Esophagus squamous epithelium (tissue), 5 donors: ENCODE results near the gene FOXD4. TPM values are rescaled to one million over a fixed set of nuclear protein-coding genes. Genes with fewer than 3 reads are reported as not detected.
"Not testable (repeated sequence)": the region's sequence is repeated elsewhere in the genome, so short reads cannot be mapped to it uniquely, and the experiment has no call there.

Experiments
- DNase-seq: peaks from one replicate; lab custom pipeline; 2025; lab: John Stamatoyannopoulos, UW
- H3K27ac ChIP-seq, 4 donors: fragments of 200-600 bp; sonication (generic); one replicate each; pipeline ENCODE4 v1.5.1; 2016 to 2019; ENCODE audit warnings: mild to moderate bottlenecking in 1 of 4
- H3K27me3 ChIP-seq, 4 donors: fragments of 200-600 bp; sonication (generic); 1 replicate in 3 of 4; 2 replicates in 1 of 4; pipeline versions ENCODE4 v1.5.1 to v1.6.0; 2017 to 2021; ENCODE audit warnings: antibody characterized with exemption in 1 of 4
- H3K36me3 ChIP-seq, 3 donors: fragments of 200-600 bp; sonication (generic); one replicate each; pipeline ENCODE4 v1.5.1; 2016 to 2019
- H3K4me1 ChIP-seq, 3 donors: fragments of 200-600 bp; sonication (generic); one replicate each; pipeline ENCODE4 v1.5.1; 2017 to 2019
- H3K4me3 ChIP-seq, 4 donors: fragments of 200-600 bp; sonication (generic); 1 replicate in 3 of 4; 2 replicates in 1 of 4; pipeline ENCODE4 v1.5.1; 2016 to 2019; ENCODE audit warnings: mild to moderate bottlenecking in 2 of 4, moderate library complexity in 1 of 4
- H3K9me3 ChIP-seq, 3 donors: fragments of 200-600 bp; sonication (generic); one replicate each; pipeline ENCODE4 v1.5.1; 2016 to 2019
- WGBS, 2 donors: methylation state at CpG; one replicate each; pipeline ENCODE4 v1.1.5; 2018; 5-methylcytosine and 5-hydroxymethylcytosine counted together
- intact Hi-C: fragments of 100-400 bp; cut with DNase I; formaldehyde crosslinking; loops from one replicate; pipeline ENCODE4 v1.15.0; 2022
- total RNA-seq, 4 donors: library from RNA; depleted of rRNA; stranded (reverse); fragments of >200 nt; gene quantifications; one replicate each; pipeline ENCODE4 v1.1.0, GENCODE V29; 2016
- donor health status: DM: yes; HTN: yes; CAD: no.

Gene FOXD4
- total RNA-seq, 4 donors from 2014 or later = 0.19 to 0.22 TPM; not detected in 2

DNA sequence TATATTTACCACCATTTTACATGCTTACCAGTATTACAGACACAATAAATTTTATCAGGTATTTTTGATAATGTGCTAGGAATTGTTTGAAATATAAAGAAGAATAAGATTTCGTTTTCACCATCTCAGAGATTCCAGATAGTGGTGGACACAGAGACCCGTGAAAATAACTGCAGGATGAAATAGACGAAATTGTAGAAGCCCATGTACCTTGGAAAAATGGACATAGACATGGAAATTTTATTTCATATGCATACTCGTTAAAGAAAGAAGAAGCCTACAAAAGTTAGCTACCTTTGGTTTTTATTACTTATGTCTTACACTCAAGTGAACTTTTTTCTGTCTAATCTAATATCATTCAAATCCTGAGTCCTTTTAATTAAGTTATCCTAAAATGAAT is 7.5 kb downstream of the FOXD4 start:
- peaks cover 10 to 88% (median 17%) of the 10 kb centered on the region in 4 donors for H3K27me3 ChIP-seq
- DNase-seq, H3K4me3 ChIP-seq, H3K27ac ChIP-seq, intact Hi-C loops, H3K9me3 ChIP-seq, H3K36me3 ChIP-seq: not testable (repeated sequence)
- H3K4me1 ChIP-seq = peaks cover 0 to 27% (median 15%) of the 10 kb centered on the region in 3 donors
- 21 to 23% methylated on average over 4 of the region's 4 CpGs for WGBS, 2 donors

DNA sequence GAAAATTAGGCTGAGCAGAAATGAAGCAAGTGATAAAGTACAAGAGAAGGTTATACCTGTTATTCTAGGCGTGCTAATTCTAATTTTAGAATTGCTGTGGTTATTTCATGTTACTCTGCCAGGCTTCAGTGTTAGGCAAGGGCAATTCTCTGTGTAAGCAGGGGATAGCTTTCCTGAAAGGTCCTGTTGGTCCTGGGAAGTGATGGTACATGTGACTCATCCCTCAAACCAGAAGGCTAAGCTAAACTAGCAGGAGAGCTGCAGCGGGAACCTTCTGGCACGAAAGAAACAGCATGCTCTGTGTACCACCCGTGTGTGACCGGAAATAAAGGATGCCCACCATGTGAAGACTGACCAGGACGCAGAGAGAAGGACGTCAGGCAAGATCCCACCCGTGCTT is 8.7 kb downstream of the FOXD4 start:
- H3K36me3 ChIP-seq, H3K4me3 ChIP-seq, H3K27ac ChIP-seq, H3K9me3 ChIP-seq, intact Hi-C loops, DNase-seq: not testable (repeated sequence)
- 0 to 20% methylated on average over 1 to 3 of the region's 8 CpGs for WGBS, 2 donors
- Histone ChIP-seq H3K27me3 (peaks cover 6 to 82% (median 11%) of the 10 kb centered on the region in 4 donors), H3K4me1 (peaks cover 0 to 19% (median 9%) of the 10 kb centered on the region in 3 donors)

DNA sequence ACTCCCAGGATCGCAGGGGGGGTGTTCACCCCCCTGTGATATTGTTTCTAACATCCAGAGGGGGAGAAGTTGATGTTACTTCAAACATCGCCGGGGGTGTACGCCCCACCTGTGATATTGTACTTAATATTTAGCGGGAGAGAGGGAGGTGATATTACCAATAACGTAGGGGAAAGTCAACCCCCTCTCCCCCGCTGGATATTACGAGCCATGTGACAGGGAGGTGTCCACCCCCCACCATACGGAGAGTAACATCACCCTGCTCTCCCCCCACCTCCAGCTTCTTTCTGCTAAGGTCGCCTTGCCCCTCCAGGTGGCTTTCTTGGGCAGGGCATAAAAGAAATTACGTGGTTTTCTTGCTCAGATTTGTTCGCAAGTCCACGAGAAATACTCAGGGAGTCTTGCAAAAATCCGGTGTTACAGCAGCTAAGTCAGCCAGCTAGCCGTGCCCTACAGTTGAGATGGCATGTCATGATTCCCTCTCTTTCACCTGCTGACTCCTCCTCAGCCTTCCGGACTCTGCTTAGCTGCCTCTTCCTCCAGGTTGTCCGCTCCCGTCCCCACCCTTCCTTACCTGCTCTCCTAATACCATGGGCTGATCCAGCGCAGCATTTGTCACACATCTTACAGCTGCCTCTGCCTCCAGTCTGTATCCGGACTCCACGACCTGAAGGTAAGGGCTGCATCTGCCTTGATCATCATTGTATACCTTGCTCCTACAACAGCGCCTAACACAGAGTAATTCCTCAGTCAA is 9.3 kb downstream of the FOXD4 start:
- intact Hi-C loops, H3K27ac ChIP-seq, H3K9me3 ChIP-seq, H3K4me3 ChIP-seq, DNase-seq, H3K36me3 ChIP-seq: not testable (repeated sequence)
- 8 to 10% methylated on average over 10 to 17 of the region's 22 CpGs for WGBS, 2 donors
- H3K27me3 ChIP-seq = peaks cover 5 to 80% (median 7%) of the 10 kb centered on the region in 4 donors
- peaks cover 0 to 13% (median 6%) of the 10 kb centered on the region in 3 donors for H3K4me1 ChIP-seq

DNA sequence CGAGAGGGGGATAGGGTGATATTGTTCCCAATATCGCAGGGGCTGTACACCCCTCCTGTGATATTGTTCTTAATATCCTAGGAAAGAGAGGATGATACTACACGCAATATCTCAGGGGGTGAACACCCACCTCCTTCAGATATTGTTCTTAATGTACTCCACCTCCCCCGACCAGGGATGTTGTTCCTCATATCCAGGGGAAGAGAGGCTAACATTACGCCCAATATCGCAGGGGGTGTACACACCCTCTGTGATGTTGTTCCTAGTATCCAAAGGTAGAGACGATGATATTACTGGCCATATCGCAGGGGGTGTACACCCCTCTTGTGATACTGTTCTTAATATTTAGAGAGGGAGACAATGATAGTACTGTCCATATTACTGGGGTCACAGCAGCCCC is 12.2 kb downstream of the FOXD4 start:
- H3K27me3 ChIP-seq = peaks cover 0 to 56% (median 0%) of the 10 kb centered on the region in 4 donors
- intact Hi-C loops, H3K27ac ChIP-seq, H3K36me3 ChIP-seq, H3K4me3 ChIP-seq, DNase-seq, H3K4me1 ChIP-seq, H3K9me3 ChIP-seq: not testable (repeated sequence)
- WGBS, 2 donors = 75 to 85% methylated on average over 8 of the region's 8 CpGs

DNA sequence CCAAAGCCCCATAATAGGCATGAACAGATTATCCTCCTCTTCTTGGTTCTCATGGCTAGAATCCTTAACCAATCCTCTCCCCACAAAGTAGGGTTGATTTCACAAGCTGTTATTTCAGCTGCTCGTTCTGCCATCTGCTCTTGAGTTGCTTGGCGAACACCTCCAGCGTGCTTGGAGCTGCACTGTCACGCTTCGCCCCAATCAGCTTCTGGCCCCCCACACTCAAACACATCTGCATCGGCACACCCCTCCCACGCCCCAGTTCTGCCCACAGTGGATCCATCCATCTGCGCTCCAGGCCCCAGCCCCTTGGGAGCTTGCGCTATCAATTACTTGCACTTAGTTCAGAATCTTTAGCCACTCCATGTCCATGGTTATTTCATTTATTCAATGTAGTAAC is 17.8 kb downstream of the FOXD4 start:
- 88 to 93% methylated on average over 7 to 9 of the region's 9 CpGs for WGBS, 2 donors

DNA sequence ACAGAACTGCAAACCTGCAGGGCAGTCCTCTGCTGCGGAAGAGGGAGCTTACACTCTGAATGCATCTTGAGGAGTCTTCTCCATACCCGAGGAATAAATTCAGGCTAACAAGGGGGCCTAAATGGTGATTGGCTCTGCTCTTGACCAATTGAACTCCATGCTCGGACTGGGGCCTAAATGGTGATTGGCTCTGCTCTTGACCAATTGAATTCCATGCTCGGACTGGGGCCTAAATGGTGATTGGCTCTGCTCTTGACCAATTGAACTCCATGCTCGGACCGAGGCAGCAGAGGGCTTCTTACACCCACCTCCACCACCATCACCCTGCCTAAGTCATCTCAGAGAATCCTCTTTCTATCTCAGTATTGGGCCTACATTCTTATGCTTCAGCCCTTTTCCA is 18.4 kb downstream of the FOXD4 start:
- H3K4me3 ChIP-seq, H3K27ac ChIP-seq, H3K4me1 ChIP-seq, H3K9me3 ChIP-seq, H3K36me3 ChIP-seq, DNase-seq, intact Hi-C loops, H3K27me3 ChIP-seq: not testable (repeated sequence)
- 82 to 83% methylated on average over 6 of the region's 6 CpGs for WGBS, 2 donors

More for the DNA sequence above, 17.8 kb downstream of the FOXD4 start:
- H3K4me1 ChIP-seq, H3K36me3 ChIP-seq, intact Hi-C loops, H3K27me3 ChIP-seq, H3K9me3 ChIP-seq, H3K27ac ChIP-seq, H3K4me3 ChIP-seq, DNase-seq: not testable (repeated sequence)

DNA sequence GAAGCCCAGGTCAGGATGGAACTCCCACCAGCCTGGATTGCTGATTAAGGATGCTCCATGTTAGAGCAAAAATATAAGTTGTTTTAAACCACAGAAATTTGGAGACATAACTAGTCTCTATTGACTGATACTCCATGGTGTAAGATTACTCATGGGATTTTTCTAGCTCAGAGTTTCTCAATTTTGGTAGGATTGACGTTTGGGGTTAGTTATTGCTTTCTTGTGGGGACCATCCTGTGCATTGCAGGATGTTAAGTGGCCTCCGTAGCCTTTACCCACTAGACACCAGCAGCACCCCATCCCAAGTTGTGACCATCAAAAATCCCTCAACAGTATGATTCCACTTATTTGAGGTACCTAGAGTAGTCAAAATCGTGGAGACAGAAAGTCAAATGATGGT is 19.4 kb downstream of the FOXD4 start:
- DNase-seq, H3K36me3 ChIP-seq, H3K9me3 ChIP-seq, H3K27me3 ChIP-seq, H3K4me1 ChIP-seq, H3K4me3 ChIP-seq, intact Hi-C loops, H3K27ac ChIP-seq: not testable (repeated sequence)
- WGBS, 2 donors = 50 to 78% methylated on average over 3 of the region's 3 CpGs

DNA sequence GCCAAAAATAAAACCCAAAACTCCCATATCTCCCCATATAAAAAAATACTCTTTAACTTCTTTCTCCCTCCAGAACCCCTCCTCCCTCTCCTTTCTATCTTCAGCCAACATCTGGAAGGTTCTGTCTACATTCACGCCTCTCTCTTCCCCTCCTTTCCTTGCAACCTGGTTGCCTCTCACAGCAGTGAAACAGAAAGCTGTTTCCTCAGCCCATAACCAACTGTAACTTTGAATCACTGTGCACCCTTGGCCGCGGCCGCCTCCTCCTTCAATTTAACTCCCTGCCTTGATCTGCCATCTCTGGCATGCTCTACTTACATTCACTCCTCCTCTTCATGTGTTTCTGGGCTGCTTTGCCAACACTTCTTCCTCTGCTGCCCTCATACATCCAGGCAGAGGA is 23.2 kb downstream of the FOXD4 start:
- intact Hi-C loops, DNase-seq, H3K4me1 ChIP-seq, H3K4me3 ChIP-seq, H3K27ac ChIP-seq, H3K9me3 ChIP-seq, H3K36me3 ChIP-seq, H3K27me3 ChIP-seq: not testable (repeated sequence)
- WGBS, 2 donors = 50 to 55% methylated on average over 4 of the region's 4 CpGs

DNA sequence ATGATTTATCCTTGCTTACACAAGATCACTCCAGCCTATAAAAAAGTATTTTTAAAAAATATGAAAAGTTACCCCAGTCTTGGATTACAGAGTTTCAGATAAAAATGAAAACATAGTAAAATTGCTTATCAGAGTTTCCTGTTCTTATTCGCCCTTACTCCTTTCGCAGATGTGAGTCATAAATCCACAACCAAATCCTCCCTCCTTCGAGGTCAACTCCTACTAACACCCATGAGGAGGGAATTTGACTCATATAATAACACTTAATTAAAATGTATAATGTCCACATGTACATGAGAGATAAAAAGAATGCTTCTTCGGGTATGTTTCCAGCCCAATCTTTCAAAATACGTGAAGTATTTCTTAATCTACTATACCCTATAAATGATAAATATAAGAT is 23.9 kb downstream of the FOXD4 start:
- H3K27ac ChIP-seq, H3K36me3 ChIP-seq, intact Hi-C loops, H3K4me3 ChIP-seq, H3K27me3 ChIP-seq, H3K4me1 ChIP-seq, DNase-seq, H3K9me3 ChIP-seq: not testable (repeated sequence)
- WGBS, 2 donors = 46 to 47% methylated on average over 3 to 4 of the region's 5 CpGs

DNA sequence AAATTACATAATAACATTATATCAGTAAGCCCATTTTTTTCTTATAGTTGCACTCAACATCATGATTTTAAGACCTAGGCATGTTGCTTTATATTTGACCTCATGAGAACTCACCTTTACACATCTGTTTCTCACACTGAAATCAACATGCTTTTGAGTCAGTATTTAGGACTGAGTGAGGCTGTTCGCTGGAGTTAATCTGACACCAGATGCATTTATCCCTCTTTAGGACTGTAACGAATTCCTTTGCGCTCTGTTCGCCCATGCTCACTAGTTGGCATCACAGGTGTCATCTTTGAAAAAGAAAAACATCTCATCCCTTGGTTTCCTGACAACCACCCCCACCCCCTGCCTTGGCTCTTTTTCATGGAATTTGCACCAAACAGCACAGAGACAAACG is 24.3 kb downstream of the FOXD4 start:
- H3K4me3 ChIP-seq, DNase-seq, H3K9me3 ChIP-seq, H3K4me1 ChIP-seq, H3K36me3 ChIP-seq, H3K27ac ChIP-seq, H3K27me3 ChIP-seq, intact Hi-C loops: not testable (repeated sequence)
- 60 to 93% methylated on average over 3 to 4 of the region's 5 CpGs for WGBS, 2 donors

DNA sequence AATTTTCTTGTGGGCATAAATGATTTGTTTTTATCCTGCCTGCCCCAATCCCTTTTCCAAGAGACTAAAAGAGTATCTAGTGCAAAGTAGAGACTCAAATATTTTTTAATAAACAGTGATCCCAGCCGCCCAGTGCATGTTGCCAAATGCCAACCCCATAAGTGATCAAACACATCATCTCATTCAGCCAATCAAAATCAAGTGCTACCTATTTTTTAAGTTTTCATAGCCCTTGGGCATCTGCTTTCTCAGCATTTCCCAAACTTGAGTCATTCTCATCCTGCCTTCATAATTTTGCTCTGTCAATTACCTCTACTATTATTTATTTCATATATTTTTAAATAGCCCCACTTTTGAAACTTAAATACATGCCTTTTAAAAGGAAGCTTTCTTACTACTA is 27.4 kb downstream of the FOXD4 start:
- DNase-seq, H3K9me3 ChIP-seq, intact Hi-C loops, H3K4me1 ChIP-seq, H3K36me3 ChIP-seq, H3K4me3 ChIP-seq, H3K27ac ChIP-seq, H3K27me3 ChIP-seq: not testable (repeated sequence)
- WGBS, 2 donors = 32 to 47% methylated on average over 1 of the region's 1 CpG

DNA sequence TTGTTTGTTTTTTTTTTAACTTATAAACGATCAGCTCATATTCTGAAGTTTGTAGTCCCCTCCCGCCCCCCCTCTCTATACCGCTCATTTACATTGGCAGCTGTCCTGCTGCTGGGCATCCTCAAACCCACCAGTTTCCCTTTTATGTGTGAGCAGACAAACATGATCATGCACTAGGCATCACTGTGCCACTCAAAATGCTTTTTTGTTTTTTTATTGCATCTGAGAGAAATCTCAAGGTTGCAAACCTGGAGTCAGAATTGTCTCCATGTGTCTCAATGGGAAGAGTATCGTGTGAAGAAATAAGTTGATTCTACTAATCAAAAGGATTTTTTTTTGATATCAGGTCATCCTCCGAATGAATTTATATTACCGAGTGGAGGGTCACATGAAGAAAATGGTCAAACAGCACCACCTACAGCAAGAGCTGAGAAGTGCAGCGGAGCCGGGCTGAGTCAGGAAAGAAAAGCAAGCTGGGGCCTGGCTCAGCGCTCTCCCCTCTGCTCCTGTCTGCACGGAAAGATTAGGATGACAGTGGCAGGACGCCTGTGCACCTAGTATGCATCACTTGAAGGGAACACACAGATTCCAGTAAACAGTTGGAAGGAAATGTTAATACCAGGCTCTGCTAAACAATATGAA is 29.7 kb downstream of the FOXD4 start:
- intact Hi-C loops, H3K27me3 ChIP-seq, H3K4me3 ChIP-seq, DNase-seq, H3K36me3 ChIP-seq, H3K4me1 ChIP-seq, H3K27ac ChIP-seq, H3K9me3 ChIP-seq: not testable (repeated sequence)
- 2 to 5% methylated on average over 3 to 4 of the region's 11 CpGs for WGBS, 2 donors

DNA sequence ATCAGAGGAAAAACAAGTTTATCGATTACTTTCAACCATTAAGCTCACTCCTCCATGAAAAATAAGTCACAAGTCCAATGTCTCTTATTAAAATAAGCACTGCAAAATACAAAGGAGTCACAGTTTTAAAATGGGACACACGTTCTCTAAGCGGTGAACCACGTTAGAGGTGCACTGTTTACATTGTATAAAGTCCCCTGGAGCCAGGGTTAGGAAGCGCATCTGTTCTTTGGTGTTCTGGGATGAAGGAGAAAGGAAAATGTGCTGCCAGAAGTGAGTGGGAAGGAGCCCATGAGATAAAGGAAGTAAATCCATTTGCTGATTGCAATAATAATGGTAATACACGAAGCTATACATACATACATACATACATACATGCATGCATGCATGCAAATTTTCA is 30.4 kb downstream of the FOXD4 start:
- H3K27ac ChIP-seq, H3K9me3 ChIP-seq, H3K27me3 ChIP-seq, intact Hi-C loops, H3K36me3 ChIP-seq, H3K4me1 ChIP-seq, DNase-seq, H3K4me3 ChIP-seq: not testable (repeated sequence)
- WGBS, 2 donors = 20 to 34% methylated on average over 5 of the region's 6 CpGs
